IMR-90 (cell line): ENCODE results near the gene ADCY1.

Source experiments
- BHLHE40 ChIP-seq: fragments of 150-350 bp; IDR thresholded peaks from 2 replicates; pipeline ENCODE4 v1.6.1; 2016; ENCODE audit warnings: mild to moderate bottlenecking, low read depth, low read length
- CEBPB ChIP-seq: IDR thresholded peaks from 2 replicates; pipeline ENCODE4 v1.6.1; 2012; ENCODE audit warnings: low read depth, low read length, improper control_type of control experiment
- CHD1 ChIP-seq: IDR thresholded peaks from 2 replicates; pipeline ENCODE4 v1.6.1; 2012; ENCODE audit warnings: low read depth, low read length, improper control_type of control experiment
- CTCF ChIP-seq: conservative IDR thresholded peaks from 2 replicates; pipeline ENCODE4 v1.5.1; 2012; ENCODE audit warnings: mild to moderate bottlenecking, low read depth, low read length, improper control_type of control experiment
- ELK1 ChIP-seq: fragments of 150-350 bp; IDR thresholded peaks from 2 replicates; pipeline ENCODE4 v1.6.1; 2016; ENCODE audit warnings: low read depth, mild to moderate bottlenecking, low read length, moderate library complexity, borderline replicate concordance
- MAFK ChIP-seq: IDR thresholded peaks from 2 replicates; pipeline ENCODE4 v1.6.1; 2012; ENCODE audit warnings: low read depth, low read length, improper control_type of control experiment
- MAZ ChIP-seq: IDR thresholded peaks from 2 replicates; pipeline ENCODE4 v1.6.1; 2012; ENCODE audit warnings: low read depth, mild to moderate bottlenecking, low read length, improper control_type of control experiment, moderate library complexity, borderline replicate concordance
- MXI1 ChIP-seq: IDR thresholded peaks from 2 replicates; pipeline ENCODE4 v1.6.1; 2012; ENCODE audit warnings: low read depth, mild to moderate bottlenecking, low read length, moderate library complexity, borderline replicate concordance
- NFE2L2 ChIP-seq: fragments of 150-350 bp; IDR thresholded peaks from 2 replicates; pipeline ENCODE4 v1.6.1; 2016; ENCODE audit warnings: low read depth, mild to moderate bottlenecking, low read length
- POLR2A ChIP-seq: IDR thresholded peaks from 2 replicates; pipeline ENCODE4 v1.6.1; 2012; ENCODE audit warnings: mild to moderate bottlenecking, low read depth, low read length
- RAD21 ChIP-seq: IDR thresholded peaks from 2 replicates; pipeline ENCODE4 v1.6.1; 2012; ENCODE audit warnings: low read length, improper control_type of control experiment
- SMC3 ChIP-seq: fragments of 150-350 bp; IDR thresholded peaks from 2 replicates; pipeline ENCODE4 v1.6.1; 2016; ENCODE audit warnings: low read depth, mild to moderate bottlenecking, antibody characterized with exemption, low read length, moderate library complexity
- TF ChIP-seq, protein P1 (sequence below): fragments of 150-350 bp; IDR thresholded peaks from 2 replicates; pipeline ENCODE4 v1.6.1; 2017; ENCODE audit warnings: mild to moderate bottlenecking, antibody characterized with exemption, low read length, low read depth

DNA sequence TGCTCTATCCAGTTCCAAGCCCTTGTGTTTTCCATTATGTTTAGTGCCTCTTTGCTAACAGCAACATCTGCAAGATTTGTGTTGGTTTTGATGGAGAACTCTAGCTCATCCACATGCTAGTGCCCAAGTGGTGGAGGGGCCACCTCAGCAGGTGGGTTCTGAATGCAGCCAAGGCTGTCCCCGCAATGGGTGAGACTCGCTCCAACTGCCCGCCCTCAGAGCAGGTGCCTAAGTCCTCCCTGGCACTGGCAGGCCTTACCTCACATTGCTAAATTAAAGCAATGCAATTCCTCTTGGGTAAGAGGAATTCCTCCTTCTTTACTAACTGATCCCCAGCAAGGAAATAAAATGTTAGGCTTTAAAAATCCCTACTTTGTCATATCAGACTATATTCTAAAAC, 146.8 kb downstream of the ADCY1 start:
- no peak for TF ChIP-seq POLR2A
- TF ChIP-seq CTCF: no peak
- no peak for TF ChIP-seq ELK1
- no peak for TF ChIP-seq NFE2L2
- TF ChIP-seq, protein P1, sequence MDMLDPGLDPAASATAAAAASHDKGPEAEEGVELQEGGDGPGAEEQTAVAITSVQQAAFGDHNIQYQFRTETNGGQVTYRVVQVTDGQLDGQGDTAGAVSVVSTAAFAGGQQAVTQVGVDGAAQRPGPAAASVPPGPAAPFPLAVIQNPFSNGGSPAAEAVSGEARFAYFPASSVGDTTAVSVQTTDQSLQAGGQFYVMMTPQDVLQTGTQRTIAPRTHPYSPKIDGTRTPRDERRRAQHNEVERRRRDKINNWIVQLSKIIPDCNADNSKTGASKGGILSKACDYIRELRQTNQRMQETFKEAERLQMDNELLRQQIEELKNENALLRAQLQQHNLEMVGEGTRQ: no peak
- TF ChIP-seq MAZ: no peak
- no peak for TF ChIP-seq SMC3
- no peak for TF ChIP-seq RAD21
- no peak for TF ChIP-seq MAFK
- no peak for TF ChIP-seq CEBPB
- no peak for TF ChIP-seq CHD1
- no peak for TF ChIP-seq BHLHE40
- no peak for TF ChIP-seq MXI1
